Measurements from ENCODE around the gene PHF19.

PHF19 gene

DNA sequence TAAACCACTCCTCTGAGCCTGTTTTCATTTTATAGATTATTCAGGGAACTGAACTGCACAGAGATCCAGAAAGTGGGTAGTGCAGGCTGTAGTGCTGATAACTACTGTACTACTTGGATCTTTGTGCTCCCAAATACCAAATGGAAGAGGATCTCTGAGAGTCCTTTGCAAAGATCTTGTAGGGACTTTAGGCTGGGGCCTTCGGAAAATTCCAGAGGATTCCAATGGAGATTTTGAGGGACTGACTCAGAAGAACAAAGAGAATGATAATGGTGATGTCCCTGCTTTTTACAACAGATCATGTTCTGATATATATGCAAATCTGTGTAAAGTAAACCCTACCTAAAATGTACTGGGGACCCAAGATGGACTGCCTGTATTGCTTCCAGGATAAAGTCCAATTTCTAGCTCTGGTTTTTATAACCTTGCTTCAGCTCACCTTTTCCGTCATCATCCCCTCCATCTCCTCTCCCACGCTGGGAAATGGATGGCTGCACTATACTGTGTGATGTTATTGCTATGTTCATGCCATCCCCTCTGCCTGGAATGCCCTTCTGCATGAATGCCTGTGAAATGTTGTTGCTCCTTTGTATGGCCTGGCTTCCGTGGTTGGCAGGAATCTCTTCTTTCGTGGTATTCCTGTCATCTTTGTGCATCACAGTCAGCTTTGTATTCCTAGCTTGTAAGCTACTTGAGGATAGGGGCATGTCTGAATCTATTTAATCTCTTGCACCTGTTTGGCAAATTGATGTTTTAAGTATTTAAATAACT is 24.6 kb downstream of the PHF19 start:
- no peak for DNase-seq

DNA sequence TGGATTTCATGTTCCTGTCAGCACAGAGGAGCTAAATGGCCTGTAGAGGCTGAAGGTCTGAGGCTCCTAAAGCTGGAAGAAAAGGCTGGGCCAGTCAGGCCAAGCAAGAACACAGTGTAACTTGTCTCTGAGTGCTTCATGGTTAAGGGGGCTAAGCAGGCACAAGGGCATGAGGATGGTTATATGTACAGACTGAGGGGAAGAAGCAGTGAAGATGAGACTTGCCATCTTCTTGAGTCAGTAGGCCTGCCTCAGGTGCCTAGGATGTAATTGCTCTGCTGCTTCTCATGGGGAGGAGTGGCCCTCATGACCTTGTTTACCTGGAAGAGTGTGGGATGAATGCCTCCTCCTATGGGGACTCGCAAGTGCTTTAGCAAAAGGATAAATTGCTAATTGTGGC is 25.5 kb downstream of the PHF19 start:
- DNase-seq = no peak

DNA sequence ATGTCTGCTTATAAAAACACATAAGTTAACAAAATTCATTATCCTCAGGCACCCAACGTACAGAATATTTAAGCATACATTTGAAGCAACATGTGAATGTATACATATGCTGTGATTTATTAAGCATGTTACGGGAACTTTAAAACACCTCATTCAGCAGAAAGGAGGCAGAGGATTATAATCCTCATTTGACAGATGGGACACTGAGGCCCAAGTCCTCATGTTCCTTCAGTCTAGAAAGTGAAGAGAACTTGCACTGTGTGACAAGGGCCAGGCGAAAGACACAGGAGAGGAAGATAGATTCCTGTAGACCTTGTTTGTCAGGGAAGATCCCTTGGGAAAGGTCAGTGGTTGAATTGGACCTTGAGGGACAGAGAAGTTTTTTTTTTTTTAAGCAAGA is 26.7 kb downstream of the PHF19 start:
- DNase-seq = no peak

DNA sequence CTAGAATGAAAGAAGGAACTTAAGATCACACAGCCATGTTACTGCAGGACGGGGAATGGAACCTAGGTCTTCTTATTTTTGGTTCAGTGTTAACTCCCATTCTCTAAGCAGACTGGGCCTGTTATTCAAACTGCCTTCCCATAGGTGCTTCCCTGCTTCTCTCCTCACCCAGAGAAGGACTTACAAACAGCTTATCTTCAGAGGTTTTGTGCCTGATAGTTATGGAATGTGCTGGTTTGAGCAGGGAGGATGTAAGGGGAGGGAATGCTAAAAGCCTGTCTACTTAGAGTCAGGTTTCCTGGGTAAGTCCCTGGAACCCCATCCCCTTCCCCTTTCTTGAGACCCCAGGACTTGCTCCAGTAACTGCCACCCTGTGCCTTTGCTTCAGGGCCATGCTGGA is 30.1 kb downstream of the PHF19 start:
- no peak for DNase-seq

DNA sequence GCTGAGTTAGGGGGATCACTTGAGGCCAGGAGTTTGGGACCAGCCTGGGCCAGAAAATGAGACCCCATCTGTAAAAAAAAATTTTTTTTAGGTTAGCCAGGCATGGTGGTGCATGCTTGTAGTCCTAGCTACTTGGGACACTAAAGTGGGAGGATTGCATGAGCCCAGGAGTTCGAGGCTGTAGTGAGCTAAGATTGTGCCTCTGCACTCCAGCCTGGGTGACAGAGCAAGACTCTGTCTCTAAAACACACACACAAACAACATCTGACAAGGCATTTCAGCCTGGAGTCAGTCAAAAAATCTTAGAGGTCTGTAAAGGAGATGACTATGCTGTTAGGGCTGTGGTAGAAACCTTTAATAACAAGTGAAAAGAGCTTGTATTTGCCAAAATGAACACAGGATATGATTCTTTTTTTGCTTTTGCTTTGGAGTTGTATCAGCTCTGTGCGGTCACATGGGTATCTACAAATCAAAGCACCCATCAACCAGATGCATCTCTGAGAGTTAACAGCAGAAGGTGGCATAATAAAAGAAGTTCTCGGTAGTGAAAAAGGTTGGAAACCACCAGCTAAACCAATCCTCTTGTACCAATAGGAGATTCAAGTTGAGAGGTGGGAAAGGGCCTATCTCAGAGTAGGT is 30.6 kb downstream of the PHF19 start:
- DNase-seq = no peak

DNA sequence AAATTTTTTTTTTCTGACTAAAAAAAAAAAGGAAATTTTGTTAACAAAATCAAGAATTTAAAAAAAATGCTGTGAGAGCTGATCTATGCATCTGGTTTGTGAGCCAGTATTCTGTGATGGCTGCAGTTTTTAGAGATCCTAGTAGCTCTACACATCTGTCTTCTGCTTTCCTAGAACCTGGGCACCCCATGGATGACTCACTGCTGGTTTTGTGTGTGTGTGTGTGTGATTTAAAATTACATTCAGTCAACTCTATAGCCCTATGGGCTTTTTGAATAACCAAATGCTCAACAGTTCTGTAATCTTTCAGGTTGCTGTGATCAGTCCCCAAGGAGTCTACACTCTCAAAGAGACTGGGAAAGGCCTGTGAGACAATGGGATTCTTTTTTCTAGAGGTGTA is 31.7 kb downstream of the PHF19 start:
- no peak for DNase-seq

DNA sequence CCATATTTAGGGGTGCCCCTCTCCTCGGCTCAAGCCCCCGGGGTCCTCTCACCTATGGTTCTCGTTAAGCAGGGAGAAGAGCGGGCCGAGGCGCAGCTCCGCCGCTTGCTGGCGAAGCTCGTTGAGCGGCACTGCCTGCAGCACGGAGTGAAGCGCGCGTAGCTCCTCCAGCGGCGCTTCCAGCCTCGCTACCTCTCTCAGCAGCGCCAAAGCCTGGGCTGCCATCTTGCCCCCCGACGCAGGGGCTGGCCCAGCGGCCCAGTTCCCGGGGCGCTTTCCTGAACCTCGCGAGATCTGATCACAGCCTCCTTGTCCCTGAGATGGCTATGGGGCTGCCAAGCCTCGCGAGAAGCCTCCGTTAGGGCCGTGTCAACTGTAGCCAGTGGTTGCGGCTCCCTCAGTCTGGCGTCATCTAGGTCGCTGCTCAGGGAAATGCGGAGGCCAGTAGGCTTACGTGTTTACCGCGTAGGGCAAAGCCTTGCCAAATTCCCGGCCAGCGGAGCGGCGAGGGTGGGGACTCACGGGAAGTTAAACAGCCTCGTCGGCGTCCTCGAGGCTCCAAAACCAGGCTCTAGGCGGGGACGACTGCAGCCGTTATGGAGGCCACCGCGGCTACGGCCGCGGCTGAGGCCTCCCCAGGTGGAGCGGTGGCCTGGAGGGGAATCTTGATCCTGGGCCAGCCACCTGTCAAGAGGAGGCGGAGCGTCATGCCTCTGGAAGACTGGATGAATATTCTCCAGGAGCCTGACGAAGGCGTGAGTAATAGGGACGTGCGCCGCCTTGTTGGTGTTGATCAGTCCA is 34.1 kb downstream of the PHF19 start, which contains the start of gene PSMD5:
Gene PSMD5 (minus strand): TSS at position 238 of the 801 bp plus-strand sequence. CDS start 13 bp downstream, at position 225.
- peak; percentile 95 for DNase-seq

DNA sequence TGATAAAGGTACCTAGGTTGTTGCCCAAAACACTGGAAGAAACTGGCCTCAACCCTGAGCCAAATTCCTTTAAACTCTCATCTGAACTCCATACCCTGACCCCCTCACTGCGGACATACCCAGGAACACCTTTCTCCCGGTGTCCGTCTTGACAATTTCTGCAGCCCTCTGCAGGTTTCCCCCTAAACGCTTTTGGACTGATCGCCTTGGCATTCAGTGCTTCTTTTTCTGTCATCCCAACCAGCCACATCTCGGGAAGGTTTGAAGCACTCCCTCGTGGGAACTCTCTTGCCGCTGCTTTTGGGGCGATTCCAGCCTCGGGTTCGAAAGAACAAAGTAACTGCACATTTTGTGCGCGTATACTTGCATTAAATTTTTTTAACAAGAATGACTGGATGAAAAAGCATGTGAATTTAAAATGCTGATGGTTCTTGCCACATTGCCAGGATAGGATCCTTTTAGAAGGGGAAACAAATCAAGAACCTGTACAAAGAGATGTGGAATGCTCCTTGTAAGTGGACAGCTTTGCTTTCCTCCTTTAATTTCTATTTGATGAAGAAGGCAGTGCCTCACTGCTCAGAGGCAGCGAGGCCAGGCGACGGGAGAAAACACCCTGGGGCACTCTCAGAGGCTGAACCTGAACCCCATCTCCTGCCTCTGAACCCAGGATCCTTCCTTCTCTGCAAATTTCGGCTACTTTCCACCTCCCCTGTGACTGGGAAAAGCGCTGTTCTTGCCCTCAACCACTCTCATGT is 34.9 kb downstream of the PHF19 start:
- no peak for DNase-seq

DNA sequence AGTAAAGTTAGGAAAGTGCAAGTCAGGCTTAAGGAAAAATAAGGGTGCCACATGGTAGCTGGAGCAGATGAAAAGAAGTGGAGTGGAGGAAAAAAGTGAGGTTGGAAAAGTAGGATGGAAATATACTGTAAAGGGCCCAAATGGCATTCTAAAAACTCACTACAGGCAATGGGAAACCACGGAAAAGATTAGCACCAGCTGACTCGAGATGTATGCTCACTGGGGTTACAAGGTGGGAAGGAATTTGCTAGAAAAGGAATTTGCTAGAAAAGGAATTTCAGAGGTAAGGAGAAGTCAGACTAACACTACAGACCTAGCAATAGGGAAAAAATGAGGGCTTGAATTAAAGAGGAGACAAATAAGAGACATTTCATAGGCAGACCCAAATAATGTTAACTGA is 37.8 kb downstream of the PHF19 start:
- no peak for DNase-seq

DNA sequence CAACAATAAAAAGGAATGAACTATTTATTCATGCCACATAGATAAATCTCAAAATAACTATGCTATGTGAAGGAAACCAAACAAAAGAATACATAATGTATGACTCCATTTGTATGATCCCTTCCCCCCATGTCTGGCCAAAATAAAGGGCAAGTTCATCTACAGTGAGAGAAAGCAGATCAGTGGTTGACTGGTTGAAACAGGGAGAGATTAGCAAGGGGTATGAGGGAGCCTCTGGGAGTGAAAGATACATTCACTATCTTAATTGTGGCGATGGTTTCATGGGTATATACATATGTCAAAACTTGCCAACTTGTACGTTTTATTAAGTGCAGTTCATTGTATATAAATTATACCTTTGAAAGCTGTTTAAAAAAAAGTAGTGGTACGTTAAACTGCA is 39.1 kb downstream of the PHF19 start:
- DNase-seq = no peak

DNA sequence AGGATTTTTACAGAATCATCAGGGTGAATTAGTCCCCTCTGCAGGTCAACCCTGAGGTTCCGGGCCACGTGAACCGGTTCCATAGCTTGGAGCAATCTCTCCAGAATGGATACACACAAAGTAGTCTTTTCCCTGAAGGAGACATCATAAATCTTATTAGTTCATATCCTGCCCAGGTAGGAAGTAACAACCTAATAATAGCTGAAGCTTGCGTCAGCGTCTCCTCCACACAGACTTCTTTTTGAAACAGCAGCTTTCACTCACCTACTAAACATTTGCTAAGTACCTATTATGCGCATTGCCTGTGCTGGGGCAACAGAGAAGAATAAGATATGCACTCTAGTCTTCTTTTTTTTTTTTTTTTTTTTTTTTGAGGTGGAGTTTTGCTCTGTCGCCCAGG is 43.7 kb downstream of the PHF19 start:
- no peak for DNase-seq

DNA sequence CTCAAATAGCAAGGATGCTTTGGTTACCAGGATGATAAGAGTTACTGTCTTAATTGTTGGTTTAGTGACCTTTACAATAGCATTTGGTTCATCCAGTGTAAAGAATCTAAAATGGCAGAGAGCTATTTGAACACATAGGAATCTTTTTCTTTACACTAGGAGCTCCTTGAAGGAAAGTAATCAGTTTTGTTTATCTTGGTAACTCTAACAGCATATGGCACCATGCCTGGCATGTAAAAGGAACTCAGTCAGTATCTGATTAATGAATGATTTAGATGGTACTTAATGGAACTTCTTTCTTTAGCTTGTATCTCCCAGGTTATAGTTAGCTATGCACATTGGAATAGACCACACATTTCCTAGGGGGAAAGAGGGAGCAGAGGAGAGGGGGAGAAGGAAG is 44.2 kb downstream of the PHF19 start:
- no peak for DNase-seq

DNA sequence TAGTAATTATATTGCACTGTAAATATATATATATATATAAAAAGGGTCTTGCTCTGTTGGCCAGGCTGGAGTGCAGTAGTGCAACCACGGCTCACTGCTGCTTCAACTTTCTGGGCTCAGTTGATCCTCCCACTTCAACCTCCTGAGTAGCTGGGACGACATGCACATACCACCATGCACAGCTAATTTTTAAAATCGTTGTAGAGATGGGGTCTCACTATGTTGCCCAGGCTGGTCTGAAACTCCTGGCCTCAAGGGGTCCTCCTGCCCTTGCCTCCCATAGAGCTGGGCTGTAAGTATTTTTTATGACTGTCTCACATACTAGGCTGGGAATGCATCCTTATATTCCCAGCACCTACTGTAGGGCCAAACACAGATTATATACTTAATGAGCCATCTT is 46.1 kb downstream of the PHF19 start:
- no peak for DNase-seq

DNA sequence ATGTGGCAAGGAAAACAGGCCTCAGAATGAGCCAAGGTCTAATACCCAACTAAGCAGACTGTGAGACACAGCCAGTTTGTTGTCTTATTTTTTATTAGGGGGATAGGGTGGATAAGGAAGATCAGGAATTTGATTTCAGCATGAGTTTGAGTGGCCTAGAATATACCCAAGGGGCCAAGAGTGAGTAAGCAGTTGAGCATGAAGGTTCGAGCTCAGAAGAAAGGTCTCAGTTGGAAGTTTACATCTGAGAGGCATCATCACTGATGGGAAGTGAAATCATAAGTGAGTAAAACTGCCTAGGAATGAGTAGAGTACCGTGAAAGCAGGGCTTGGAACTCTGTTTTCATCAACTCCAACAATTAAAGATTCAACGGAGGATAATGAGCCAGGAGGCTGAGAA is 46.8 kb downstream of the PHF19 start:
- no peak for DNase-seq

DNA sequence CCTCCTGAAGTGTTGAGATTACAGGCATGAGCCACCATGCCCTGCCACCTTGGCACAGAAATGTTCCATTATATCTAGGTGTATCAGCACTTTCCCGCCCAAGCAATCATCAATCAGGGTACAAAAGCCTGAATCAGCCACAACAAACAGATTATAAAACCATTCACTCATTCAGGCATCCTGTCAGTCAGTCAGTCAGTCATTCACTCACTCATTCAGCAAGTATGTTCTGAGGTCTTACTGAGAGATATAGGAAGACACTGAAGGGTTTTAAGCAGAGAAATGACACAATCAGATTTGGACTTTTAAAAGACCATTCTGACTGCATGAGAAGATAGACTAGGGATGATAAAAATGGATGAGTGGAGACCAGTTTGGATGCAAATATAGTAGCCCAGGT is 47.3 kb downstream of the PHF19 start:
- no peak for DNase-seq

DNA sequence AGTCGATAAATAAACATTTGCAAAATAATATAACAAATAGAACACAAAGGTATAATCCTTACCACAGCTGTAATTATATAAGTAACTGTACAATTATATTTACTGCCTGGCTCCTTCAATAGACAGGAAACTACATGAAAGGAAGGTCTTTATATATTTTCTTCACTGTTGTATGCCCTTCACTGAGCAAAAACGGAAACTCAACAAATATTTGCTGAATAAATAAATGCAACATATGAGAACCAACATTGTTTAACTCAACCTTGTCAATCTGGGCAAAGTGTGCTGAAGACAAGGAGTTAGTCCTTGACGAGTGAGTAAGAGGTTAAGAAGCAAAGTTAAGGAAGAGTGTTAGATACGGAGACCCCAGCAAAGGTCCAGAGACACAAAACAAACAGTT is 56.9 kb downstream of the PHF19 start:
- no peak for DNase-seq

DNA sequence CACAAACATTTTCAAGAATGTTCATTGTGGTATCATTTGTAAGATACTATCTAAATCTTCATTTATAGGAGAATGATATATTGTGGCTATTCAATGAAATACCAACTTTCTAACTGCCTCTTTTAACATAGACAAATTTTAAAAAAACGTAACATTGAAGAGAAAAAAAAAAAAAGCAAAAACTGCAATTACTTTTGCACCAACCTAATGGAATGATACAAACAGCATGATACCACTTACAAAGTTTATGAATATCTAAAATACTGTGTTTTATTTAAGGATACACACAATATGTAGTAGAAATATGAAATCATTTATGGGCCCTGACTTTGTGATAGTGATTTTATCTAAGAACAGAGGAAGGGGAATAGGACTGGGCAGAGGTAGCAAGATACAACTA is 58.4 kb downstream of the PHF19 start:
- no peak for DNase-seq

DNA sequence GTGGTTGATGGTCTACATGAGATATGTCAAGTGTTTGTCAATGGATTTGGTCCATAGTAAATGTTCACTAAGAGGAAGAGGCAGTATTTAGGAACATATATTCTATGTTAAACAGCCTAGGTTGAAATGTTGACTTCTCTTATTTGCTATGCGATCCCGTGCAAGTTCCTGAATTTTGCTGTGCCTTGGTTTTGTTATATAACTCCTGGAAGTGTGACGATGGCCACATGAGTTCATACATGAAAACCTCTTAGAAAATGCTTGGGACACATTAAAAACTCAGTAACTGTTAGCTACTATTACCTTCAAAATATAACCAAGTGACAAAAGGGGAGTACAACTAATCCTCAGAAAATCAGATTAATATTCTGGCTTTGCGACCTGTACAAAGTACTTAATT is 61.9 kb downstream of the PHF19 start:
- no peak for DNase-seq

DNA sequence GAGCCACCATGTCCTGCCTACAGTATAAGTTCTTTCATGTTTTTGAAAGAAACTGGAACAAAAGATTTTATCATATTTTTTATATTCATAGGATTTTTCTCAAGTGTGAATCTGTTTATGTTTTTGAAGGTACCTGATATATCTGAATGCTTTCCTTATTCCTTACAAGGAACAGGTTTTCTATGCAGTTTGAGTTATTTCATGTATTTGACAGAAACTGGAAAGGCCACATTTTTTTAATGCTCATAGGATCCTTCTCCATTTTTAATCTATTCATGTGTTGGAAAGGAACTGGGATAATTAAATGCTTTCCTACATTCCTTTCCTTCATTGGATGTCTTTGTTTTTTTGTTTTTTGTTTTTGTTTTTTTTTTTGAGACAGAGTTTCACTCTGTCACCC is 68.1 kb downstream of the PHF19 start:
- DNase-seq = no peak

DNA sequence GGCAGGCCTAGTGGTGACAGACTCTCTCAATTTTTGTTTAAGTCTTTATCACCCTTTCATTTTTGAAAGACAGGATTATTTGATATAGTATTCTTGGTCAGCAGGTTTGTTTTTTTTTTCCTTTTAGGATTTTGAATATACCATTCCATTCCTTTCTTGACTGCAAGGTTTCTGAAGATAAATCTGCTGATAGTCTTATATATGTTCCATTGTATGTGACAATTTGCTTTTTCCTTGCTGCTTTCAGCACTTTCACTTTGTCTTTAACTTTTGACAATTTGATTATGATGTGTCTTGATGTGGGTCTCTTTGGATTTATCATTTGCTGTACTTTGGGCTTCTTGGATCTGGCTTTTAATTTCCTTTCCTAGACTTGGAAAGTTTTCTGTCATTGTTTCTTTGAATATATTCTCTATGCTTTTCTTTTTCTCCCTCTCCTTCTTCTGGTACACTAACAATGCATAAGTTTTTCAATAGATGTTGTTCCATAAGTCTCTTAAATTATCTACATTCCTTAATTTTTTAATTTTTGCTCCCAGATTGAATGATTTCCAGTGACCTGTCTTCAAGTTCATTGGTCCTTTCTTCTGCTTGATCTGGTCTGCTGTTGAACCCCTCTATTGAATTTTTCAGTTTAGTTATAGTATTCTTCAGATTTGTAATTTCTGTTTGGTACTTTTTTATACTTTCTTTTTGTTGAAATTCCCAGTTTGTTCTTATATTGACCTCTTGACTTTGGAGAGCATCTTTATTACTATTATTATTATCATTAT is 69.2 kb downstream of the PHF19 start:
- no peak for DNase-seq
